ENCODE measurements around the gene SYT11.
A peak's percentile ranks its signal among the peaks of the same experiment; 100 is the strongest.
"Not testable (repeated sequence)": the region's sequence is repeated elsewhere in the genome, so short reads cannot be mapped to it uniquely, and the experiment has no call there.

The SYT11 gene, protein sequence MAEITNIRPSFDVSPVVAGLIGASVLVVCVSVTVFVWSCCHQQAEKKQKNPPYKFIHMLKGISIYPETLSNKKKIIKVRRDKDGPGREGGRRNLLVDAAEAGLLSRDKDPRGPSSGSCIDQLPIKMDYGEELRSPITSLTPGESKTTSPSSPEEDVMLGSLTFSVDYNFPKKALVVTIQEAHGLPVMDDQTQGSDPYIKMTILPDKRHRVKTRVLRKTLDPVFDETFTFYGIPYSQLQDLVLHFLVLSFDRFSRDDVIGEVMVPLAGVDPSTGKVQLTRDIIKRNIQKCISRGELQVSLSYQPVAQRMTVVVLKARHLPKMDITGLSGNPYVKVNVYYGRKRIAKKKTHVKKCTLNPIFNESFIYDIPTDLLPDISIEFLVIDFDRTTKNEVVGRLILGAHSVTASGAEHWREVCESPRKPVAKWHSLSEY

DNA sequence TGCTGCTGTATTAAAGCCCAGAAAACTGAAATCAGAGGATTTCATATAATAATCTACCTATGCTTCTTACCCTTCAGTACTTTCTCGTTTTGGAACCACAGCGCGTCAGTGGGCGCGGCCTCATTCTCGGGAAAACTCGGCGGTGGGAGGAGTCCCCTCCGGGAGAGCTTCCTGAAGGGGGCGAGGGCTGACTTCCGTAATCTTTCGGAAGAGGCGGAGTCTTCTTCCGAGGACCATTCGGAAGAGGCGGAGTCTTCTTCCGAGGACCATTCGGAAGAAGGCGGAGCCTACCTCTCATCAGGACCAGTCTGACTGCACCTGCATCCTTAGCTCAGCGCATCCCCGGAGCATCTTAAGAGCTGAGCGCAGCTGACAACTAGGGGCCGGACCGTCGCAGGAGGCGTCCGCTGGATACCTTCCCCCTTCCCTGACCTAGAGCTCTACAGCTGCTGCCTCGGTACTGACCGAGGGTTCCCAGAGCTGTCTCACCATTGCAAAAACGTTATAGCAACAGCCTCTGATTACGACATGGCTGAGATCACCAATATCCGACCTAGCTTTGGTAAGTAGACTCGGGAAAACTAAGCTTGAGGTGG, at the start of gene SYT11:
TSS of gene SYT11 (plus strand) at position 334 of the 596 bp plus-strand sequence. CDS start at position 529, 195 bp downstream.
- peak; percentile 57 to 85 (median 70) for DNase-seq

DNA sequence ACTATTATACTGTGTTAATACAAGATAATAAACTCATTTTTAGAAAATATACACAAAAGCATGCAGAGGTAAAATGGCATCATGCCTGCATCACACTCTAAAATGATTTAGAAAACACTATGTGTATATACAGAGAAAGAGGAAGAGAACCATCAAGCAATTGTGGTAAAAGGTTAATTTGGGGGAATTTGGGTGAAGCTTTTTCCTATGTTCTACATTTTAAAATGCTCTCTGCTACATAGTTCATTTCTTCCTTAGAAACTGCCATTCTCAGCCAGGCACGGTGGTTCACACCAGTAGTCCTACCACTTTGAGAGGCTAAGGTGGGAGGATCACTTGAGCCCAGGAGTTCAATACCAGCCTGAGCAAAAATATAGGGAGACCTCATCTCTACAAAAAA, 46.5 kb upstream of the SYT11 start:
- DNase-seq, result no peak

DNA sequence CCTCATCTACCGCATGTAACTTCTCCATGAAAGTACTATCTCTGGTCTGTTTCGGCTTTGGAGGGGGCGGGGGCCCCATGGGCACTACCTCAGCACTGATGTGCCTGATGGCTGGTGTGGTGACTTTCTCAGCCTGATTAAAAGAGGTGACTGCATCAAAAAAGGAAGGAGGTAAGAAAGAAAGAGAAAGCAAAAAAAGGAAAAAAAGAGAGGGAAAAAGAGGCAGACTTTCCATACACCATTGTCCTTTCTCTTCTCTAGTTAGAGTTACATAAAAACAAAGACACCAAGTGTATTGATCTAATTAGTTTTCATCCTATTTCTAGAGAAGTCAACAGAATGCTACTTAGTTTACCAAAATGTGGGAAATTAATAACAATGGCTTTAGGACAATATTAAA, 45.7 kb upstream of the SYT11 start:
- no peak for DNase-seq

DNA sequence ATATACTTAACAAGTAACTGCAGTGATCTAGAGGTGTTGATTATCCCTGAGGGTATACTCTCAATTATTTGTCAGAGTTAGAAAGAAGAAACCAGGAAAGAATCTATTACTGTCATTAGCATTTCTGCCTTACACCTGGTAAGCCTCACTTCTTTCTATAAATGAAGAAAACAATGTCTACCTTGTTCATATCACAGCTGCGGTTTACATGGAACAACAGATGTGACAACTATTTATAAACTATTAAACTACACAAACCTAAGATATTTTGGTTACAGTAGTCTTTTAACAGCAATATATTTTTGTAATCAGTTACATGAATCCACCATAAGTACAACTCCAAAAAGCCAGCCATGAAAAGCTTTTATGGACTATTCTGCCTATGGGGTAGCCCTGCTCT, 43.0 kb upstream of the SYT11 start:
- DNase-seq, result no peak

DNA sequence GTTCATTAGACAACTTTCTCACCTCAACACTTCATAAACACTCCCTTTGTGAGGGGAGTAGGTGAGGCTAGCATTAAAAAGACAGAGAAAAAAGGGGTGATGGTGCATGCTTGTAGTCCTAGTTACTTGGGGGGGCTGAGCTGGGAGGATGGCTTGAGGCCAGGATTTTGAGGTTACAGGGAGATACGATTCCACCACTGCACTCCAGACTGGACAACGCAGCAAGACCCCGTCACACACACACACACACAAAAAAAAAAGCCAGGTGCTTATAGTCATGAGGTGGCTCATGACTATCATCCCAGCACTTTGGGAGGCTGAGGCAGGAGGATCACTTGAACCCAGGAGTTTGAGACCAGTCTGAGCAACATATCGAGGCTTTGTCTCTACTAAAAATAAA, 31.9 kb upstream of the SYT11 start:
- DNase-seq, result no peak

DNA sequence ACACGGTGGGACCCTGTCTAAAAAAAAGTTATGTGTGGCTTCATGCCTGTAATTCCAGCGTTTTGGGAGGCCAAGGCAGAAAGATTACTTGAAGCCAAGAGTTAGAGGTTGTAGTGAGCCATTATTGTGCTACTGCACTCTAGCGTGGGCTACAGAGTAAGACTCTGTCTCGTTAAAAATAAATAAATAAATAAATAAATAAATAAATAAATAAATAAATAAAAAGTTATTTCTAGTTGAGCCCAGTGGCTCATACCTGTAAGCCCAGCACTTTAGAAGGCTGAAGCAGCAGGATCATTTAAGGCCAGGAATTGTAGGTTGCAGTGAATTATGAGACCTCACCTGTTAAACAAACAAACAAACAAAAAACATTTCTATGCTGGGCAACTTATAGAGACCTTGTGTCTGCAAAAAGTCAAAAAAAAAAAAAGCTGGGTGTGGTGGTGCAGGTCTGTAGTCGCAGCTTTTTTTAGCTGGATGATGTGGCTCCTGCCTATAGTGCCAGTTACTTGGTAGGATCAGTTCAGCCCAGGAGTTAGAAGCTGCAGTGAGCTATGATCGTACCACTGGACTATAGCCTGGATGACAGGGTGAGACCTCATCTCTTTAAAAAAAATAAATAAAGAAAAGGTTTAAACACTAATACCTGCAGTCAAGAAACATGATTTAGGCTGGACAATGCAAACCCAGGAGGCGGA, 27.9 kb upstream of the SYT11 start:
- no peak for DNase-seq

DNA sequence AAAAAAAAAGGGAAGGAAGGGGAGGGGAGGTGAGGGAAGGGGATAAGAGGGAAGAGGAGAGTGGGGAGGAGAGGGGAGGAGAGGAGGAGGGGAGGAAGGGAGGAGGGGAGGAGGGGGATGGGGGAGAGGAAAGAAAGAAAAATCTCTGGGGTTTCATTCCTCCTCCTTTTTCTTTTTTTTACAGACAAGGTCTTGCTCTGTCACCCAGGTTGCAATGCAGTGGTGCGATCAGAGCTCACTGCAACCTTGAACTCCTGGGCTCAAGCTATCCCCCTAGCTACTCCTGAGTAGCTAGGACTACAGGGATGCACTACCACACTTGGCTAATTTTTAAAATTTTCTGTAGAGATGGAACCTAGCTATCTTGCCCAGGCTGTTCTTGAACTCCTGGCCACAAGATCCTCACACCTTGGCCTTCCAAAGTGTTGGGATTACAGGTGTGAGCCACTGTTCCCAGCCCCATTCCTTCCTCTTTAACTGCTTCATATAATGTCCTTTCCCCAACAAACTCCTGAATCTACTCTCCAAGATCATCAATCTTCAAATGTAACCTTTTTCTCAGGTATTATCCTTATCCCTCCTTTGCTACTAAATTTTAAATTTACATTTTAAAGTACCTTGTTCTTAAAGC, 25.6 kb upstream of the SYT11 start:
- DNase-seq, result no peak

DNA sequence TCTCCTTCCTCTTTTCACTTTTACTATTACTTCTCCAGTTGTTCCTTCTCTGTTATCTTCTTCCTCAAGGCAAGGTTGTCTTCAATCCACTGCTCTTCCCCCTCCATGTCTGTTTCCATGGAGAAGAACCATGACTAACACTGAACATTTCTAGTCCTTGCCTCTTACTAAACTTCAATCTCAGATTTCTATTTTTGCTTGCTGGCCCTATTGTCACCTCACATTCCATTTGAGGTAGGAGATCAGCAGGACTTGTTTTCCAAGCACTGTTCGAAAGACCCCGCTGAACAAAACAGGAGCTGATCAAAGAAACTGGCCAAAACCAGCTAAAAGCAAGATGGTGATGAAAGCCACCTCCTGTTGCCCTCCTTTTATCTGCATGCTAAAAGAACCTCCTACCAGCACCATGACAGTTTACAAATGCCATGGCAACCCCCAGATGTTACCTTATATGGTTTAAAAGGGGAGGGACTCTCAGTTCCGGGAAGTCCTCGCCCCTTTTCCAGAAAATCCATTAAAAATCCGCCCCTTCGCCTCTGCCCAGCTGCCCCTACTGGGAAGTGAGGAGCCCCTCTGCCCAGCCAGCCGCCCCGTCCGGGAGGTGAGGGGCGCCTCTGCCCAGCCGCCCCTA, 25.0 kb upstream of the SYT11 start:
- no peak for DNase-seq

DNA sequence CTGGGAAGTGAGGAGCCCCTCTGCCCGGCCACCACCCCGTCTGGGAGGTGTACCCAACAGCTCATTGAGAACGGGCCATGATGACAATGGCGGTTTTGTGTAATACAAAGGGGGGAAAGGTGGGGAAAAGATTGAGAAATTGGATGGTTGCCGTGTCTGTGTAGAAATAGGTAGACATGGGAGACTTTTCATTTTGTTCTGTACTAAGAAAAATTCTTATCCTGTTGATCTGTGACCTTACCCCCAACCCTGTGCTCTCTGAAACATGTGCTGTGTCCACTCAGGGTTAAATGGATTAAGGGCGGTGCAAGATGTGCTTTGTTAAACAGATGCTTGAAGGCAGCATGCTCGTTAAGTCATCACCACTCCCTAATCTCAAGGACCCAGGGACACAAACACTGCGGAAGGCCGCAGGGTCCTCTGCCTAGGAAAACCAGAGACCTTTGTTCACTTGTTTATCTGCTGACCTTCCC, 24.4 kb upstream of the SYT11 start:
- DNase-seq, result not testable (repeated sequence)

DNA sequence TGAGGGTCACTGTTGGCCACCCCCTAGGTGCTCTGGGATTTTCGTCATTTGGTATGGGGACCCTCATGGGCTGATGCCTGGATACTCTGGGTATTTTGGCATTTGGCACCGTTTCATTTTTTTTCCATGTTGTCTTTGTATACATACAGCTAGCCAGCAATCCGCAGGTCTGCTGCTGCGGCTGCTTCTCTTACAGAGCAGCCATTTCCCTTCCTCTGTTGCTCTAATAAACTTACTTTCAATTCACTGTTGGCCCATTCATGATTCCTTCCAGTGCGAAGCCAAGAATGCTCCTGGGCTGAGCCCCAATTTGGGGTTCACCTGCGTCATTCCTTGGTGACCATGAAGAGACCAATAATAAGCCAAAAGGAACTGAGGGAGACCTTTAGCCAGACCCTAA, 23.8 kb upstream of the SYT11 start:
- DNase-seq, result no peak

DNA sequence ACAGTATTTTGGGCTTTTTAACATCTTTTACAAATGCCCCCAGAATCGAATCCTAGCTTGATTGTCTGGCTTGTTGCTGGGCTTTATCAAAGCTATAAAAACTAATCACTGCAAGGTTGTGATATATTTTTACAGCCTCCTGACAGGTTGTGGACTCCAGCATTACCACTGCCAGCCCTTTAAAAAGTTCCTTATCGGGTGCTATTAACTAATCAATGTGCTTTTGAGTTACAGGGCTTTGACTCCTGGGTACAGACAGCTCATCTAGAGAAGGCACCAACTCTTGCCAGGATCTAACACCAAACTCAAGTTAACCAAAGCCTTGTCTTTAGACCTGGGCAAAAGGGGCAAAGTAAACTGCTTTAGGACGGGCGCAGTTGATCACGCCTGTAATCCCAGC, 19.0 kb upstream of the SYT11 start:
- no peak for DNase-seq

DNA sequence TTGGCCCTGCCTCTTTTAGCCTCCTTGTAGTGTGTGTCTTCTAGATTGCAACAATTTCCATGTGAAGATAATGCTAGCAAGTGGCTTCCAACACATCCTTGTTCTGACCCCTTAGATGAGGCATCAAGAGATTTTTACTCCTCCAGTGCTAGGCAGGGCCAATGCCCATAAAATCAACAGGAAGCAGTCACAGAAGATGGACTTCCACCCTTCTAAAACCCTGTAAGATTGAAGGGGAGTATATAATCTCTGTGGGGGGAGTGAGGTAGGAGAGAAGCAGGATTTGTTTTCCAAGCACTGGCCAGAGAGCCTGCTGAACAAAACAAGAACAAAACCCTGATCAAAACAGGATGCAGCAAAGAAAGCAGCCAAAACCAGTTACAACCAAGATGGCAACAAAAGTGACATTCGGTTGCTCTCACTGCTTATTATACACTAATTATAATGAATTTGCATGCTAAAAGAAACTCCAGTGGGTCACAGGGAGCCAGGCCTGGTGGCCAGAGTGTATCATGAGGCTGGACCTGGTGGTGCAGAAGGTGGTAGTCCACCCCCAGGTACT, 14.4 kb upstream of the SYT11 start:
- DNase-seq, result no peak

DNA sequence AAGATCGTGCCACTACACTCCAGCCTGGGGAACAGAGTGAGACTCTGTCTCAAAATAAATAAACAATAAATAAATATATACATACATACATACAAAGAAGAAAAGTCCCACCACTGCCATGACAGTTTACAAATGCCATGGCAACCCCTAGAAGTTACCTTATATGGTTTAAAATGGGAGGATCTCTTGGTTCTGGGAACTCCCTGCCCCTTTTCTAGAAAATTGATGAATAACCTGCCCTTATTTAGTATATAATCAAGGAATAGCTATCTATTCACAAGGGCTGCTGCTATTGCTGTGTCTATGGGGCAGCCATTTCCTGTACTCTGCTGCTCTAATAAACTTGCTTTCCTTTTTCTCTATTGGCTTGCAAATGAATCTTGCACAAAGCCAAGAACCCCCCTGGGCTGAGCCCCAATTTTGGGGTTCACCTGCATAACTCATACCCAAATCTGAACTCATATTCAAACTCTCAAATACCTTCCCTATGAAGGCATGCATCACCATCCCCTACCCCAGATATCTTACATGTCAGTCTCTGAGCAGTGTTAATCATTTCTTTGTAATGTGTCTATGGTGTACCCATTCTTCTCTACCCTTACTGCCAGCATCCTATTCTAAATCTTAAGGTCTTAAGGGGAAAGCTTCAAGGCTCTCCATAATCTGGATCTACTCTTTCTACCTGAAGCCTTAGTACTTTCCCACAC, 11.4 kb upstream of the SYT11 start:
- DNase-seq, result no peak

DNA sequence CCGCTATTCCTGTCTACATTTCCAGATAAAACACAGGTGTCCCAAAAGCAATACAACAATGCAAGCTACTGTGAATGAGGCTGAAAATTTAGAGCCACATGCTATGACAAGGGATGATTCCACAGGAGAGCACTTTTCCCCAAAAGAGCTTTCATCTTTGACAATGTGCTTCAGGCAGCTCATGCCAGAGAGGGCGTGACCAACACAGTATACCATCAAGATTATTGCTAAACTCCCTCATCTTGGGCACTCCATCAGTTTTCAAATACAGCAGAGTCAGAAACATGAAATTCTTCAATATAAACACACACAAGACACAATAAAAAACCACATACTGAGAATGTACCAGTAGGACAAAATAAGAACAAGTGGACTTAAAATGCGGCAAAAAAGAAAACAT, 9.0 kb upstream of the SYT11 start:
- DNase-seq, result no peak

DNA sequence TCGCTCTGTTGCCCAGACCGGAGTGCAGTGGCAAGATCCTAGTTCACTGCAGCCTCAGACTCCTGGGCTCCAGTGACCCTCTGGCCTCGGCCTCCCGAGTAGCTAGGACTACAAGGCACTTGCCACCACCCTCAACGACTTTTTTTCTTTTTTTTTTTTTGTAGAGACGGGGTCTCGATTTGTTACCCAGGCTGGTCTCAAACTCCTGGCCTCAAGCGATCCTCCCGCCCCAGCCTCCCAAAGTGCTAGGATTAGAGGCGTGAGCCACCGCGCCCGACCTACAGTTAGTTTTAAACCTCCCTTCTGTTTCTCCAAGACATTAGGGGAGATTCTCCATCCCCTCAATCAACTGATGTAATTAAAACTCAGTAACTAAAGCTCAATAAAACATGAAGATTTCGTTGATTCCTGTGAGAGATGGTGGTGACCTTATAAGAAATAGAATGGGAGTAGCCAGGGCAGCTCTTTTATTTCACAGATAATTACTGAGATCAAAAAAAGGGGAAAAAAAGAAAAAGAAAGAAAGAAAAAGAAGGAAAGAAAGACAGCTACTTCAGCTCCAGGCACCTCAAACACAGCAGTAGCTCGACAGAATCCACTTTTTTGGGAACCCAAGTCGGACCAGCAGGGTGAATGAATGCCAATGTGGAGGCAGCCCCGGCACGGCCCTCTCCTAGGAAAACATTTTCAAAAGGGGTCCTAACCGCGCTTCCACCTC, 3.0 kb upstream of the SYT11 start:
- no peak for DNase-seq

DNA sequence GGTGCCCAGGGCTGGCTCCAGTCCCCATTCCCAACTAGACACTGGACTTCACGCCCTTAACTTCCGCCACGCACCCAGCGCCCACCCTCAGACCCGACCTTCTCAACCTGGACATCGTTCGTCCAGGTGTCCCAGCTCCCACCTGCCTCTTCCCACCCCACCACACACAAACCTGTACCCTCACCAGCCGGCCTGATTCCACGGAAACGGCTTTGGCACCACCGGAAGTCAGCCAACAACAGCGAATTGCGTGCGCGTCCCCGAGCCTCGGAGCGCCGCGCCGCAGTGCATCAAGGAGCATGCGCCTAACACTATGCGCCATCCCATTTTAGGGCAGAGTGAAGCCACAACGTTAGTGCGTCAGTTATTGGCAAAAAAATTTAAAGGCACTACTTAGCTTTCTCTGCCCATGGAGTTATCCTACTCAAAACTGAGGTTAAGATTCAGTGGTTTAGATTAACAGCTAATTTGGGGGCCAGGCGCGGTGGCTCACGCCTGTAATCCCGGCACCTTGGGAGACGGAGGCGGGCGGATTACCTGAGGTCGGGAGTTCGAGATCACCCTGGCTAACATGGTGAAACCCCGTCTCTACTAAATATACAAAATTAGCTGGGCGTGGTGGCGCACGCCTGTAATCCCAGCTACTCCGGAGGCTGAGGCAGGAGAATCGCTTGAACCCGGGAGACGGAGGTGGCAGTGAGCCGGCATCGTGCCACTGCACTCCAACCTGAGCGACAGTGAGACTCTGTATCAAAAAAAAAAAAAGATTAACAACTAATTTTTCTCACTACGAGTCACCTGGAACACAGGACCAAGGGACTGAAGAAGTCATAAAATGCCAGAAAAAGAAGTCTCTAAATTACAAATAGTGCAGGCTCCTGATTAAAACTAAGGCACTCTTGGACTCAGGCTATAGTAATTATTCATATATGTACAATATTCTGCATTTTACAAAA, 2.1 kb upstream of the SYT11 start, which contains the start of gene GON4L:
TSS of gene GON4L (minus strand) at position 240 of the 956 bp plus-strand sequence. CDS start 3,434 bp downstream, outside the sequence.
- DNase-seq, result peak; percentile 56 to 82 (median 72)

DNA sequence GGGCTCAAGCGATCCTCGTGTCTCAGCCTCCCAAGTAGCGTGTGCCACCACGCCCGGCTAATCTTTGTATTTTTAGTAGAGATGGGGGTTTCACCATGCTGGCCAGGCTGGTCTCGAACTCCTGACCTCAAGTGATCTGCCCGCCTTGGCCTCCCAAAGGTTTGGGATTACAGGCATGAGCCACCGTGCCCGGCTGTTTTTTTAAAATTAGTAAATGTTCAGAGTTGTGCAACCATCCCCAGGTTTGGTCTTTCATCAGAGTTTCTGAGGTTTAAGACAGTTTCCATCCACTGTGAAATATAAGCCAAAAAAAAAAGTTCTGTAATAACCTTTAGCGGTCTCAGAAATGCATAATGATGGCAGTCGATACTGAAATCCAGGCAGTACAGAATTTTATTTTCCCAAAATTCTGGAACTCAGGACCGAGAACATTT, 550 bp upstream of the SYT11 start:
- no peak for DNase-seq

DNA sequence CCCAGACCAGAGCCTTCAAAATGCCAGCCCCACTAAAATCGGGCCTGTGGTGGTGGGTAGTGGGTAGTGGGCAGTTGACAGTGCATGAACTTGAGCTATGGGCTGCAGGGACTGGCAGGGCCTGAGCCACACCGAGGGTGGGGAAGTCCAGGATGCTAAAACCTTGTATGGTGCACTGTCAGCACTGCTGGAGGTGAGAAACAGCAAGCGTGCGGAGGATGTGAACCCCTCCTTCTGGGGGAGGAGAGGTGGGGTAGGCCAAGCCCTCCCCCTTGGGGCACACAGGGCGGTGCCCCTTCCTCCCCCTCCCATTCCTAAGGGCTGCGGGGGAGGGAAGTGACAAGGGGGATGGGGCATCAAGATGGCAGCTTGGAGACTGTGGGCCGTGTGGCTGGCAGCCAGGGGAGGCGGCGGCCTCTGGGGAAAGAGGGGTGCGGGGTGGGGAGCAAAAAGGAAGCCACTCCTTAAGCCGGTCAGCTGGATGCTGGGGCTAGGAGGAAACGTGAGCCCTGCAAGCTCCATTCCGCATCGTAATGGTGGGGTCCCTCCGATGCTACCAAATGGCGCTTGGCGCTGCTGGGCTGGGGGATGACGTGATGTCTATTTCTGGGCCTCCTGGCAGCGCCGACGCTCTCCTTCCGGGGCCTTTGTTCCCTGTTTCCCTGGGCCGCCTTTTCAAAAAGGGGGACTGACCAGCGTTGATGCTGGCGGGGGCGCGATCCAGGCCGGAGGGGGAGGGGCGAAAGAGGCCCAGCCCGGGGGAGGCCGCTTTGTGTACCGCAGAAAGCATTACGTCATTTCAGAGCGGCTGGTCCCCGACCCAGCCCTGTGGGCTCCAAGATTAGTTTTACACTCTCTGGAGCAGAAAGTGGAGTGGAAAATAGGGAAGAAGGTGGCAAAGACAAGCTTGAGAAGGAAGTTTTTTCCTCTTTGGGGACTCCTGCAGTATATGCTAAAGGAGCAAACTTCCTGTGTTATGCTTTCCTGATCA, 809 bp downstream of the SYT11 start:
- no peak for DNase-seq
